ENCODE data around the gene MTHFD1. TPM values are rescaled to one million over a fixed set of nuclear protein-coding genes. Genes with fewer than 3 reads are reported as not detected.

MTHFD1 gene
- total RNA-seq, 4 donors from 2014 or later: 34.5 to 54.5 (median 38.6) TPM

- peaks cover 0 to 62% of the 10 kb centered on the region in 2 donors for H3K36me3 ChIP-seq
- peaks cover 3 to 37% (median 3%) of the 10 kb centered on the region in 3 donors for H3K4me1 ChIP-seq
- 39 to 51% methylated on average over 6 of the region's 7 CpGs for WGBS, 2 donors (ENCODE audit: low coverage in 1 of 2)
- TF ChIP-seq POLR2A (IDR thresholded peaks at IDR 0.05) (no peak), CTCF (IDR thresholded peaks at IDR 0.05) (peak in 1 of 4 experiments; percentile 6)
- H3K27ac ChIP-seq: peak overlapping the region; percentile 55 to 77 (median 70)
- no peaks in the 10 kb centered on the region for H3K9me3 ChIP-seq
- H3K27me3 ChIP-seq: no peaks in the 10 kb centered on the region
- ATAC-seq: peak; percentile 48
- no peak overlapping the region for H3K4me3 ChIP-seq
These were observed 57.1 kb downstream of the MTHFD1 start for GRCh38 chr14:64444984-64445845.

DNA sequence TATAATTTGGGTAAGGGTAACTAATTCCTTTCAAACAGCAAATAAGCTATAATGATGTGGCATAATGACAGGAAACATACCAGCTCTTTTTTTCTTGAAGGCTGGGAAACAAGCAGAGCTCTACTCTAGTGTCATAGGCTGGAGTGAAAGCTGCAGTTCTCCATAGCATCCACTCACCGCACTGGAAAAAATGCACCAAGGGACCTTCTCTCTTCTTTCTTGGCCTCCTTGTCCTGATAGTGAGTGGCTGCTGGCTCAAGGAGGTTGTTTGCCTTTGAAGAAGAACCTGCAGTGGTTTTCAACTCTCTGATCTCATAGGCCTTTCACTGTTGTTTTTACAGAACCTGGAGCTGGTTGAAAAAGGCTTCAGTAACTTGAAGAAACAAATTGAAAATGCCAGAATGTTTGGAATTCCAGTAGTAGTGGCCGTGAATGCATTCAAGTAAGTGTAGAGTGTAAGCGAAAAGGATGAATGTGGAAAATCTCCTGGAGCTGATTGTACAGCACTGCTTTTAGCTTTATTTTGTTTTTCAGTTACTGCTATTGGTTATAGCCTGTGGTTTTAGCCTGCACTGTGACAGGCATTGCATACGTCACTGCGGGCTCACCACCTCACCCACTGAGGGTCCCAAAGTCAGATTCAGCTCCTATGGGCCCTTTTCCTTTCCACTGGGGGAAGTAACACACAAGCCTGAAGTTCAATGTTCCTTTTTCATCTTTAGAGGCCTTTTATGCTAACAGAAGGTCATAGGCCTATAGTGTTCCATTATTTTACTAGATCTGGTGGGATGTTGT lies 59.9 kb downstream of the MTHFD1 start:
- Histone ChIP-seq H3K27me3 (no peaks in the 10 kb centered on the region), H3K9me3 (no peaks in the 10 kb centered on the region), H3K4me3 (no peak overlapping the region), H3K36me3 (peaks cover 0 to 61% of the 10 kb centered on the region in 2 donors), H3K27ac (peak overlapping the region in 2 of 4 donors; percentile 36 to 55), H3K4me1 (peaks cover 3 to 37% (median 3%) of the 10 kb centered on the region in 3 donors)
- ATAC-seq: no peak
- TF ChIP-seq CTCF (IDR thresholded peaks at IDR 0.05) (no peak), POLR2AphosphoS5 (IDR thresholded peaks at IDR 0.05) (no peak), POLR2A (IDR thresholded peaks at IDR 0.05) (no peak), EP300 (IDR thresholded peaks at IDR 0.05) (no peak)
- 62 to 68% methylated on average over 3 to 5 of the region's 5 CpGs for WGBS, 2 donors (ENCODE audit: low coverage in 1 of 2)

DNA sequence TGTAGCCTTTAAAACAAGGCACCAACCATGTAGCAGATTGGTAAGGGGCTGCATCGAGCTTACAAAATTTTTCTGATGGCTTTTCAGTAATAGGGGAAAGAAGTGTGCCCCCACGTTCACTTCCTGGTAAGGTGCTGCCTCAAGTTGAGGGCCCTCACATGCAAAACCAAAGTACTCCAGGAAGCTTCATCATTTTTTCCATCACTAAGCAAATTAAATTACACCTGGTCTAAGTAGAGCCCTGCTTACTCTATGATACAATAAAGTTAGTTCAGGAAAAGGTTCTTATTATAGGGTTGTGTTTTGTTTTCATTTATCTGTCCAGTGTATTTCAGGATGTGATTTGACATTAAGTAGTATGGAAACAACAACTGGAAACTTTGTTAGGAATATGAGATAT lies 62.1 kb downstream of the MTHFD1 start:
- TF ChIP-seq EP300 (IDR thresholded peaks at IDR 0.05) (no peak), CTCF (IDR thresholded peaks at IDR 0.05) (no peak), POLR2AphosphoS5 (IDR thresholded peaks at IDR 0.05) (no peak)
- 86% methylated on average over 2 of the region's 2 CpGs for WGBS, 2 donors (ENCODE audit: low coverage in 1 of 2)
- no peak for ATAC-seq
- Histone ChIP-seq H3K4me1 (peaks cover 2 to 27% (median 3%) of the 10 kb centered on the region in 3 donors), H3K36me3 (peaks cover 0 to 75% of the 10 kb centered on the region in 2 donors), H3K4me3 (no peak overlapping the region), H3K27me3 (no peaks in the 10 kb centered on the region), H3K9me3 (no peaks in the 10 kb centered on the region), H3K27ac (no peak overlapping the region)

DNA sequence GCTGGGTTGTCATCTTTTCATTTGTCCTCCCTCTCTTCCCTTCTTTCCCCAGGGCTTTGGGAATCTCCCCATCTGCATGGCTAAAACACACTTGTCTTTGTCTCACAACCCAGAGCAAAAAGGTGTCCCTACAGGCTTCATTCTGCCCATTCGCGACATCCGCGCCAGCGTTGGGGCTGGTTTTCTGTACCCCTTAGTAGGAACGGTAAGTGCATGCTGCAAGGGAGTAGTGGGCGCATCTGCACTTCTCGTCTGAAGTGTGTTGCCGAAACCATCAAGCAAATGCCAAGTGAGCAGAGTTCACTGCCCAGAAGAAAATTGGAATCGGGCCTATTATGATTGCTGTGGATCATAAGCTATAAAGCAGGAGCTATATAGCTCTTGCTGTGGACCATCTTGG lies 66.5 kb downstream of the MTHFD1 start:
- Histone ChIP-seq H3K4me1 (no peaks in the 10 kb centered on the region), H3K9me3 (no peaks in the 10 kb centered on the region), H3K27ac (no peak overlapping the region), H3K4me3 (no peak overlapping the region), H3K27me3 (no peaks in the 10 kb centered on the region), H3K36me3 (peaks cover 0 to 72% of the 10 kb centered on the region in 2 donors)
- no peak for TF ChIP-seq POLR2AphosphoS5 (IDR thresholded peaks at IDR 0.05)
- TF ChIP-seq CTCF (IDR thresholded peaks at IDR 0.05): no peak
- TF ChIP-seq POLR2A (IDR thresholded peaks at IDR 0.05): no peak
- TF ChIP-seq EP300 (IDR thresholded peaks at IDR 0.05): no peak
- no peak for ATAC-seq
- 93 to 100% methylated on average over 1 to 6 of the region's 10 CpGs for WGBS, 2 donors (ENCODE audit: low coverage in 1 of 2)

Data from gastroesophageal sphincter (tissue), 4 donors.